Trophoblast cell (in vitro differentiated cells and primary cell): Measurements from ENCODE around the gene SSC4D.
"Not testable (repeated sequence)": the region's sequence is repeated elsewhere in the genome, so short reads cannot be mapped to it uniquely, and the experiment has no call there.

ENCODE experiments used
- DNase-seq, 2 donors: peaks; one replicate each; pipeline ENCODE4 v3.0.0-alpha.2; 2016
- H2AFZ ChIP-seq: 2 replicates; pipeline ENCODE4 v1.6.1; 2013; ENCODE audit warnings: low read length, moderate library complexity, mild to moderate bottlenecking; ENCODE audit not compliant: insufficient read depth, poor library complexity
- H2AK5ac ChIP-seq: 2 replicates; pipeline ENCODE4 v1.6.1; 2013; ENCODE audit warnings: mild to moderate bottlenecking, low read length
- H2BK120ac ChIP-seq: 2 replicates; pipeline ENCODE4 v1.6.1; 2013; ENCODE audit warnings: low read length, mild to moderate bottlenecking, moderate library complexity; ENCODE audit not compliant: insufficient read depth, poor library complexity
- H2BK12ac ChIP-seq: 2 replicates; pipeline ENCODE4 v1.6.1; 2013; ENCODE audit warnings: mild to moderate bottlenecking, low read length, moderate library complexity
- H2BK5ac ChIP-seq: 2 replicates; pipeline ENCODE4 v1.6.1; 2013; ENCODE audit warnings: low read length, low read depth, moderate library complexity, mild to moderate bottlenecking; ENCODE audit not compliant: poor library complexity
- H3K14ac ChIP-seq: 2 replicates; pipeline ENCODE4 v1.6.1; 2013; ENCODE audit warnings: mild to moderate bottlenecking, low read length
- H3K18ac ChIP-seq: 2 replicates; pipeline ENCODE4 v1.6.1; 2013; ENCODE audit warnings: mild to moderate bottlenecking, low read length
- H3K23ac ChIP-seq: 2 replicates; pipeline ENCODE4 v1.6.1; 2013; ENCODE audit warnings: low read length
- H3K27ac ChIP-seq: 2 replicates; pipeline ENCODE4 v1.5.1; 2013; ENCODE audit warnings: low read depth, mild to moderate bottlenecking, inconsistent platforms, low read length, moderate library complexity
- H3K27me3 ChIP-seq: 2 replicates; pipeline ENCODE4 v1.6.1; 2013; ENCODE audit warnings: inconsistent platforms, mild to moderate bottlenecking, low read length, moderate library complexity; ENCODE audit not compliant: insufficient read depth
- H3K36me3 ChIP-seq, 2 experiments: 1 replicate in 1 of 2; 2 replicates in 1 of 2; pipeline ENCODE4 v1.6.1; 2013; ENCODE audit warnings: low read length in 2 of 2, mild to moderate bottlenecking in 2 of 2, moderate library complexity in 1 of 2; ENCODE audit not compliant: insufficient read depth in 2 of 2, control insufficient read depth in 1 of 2
- H3K4ac ChIP-seq: 2 replicates; pipeline ENCODE4 v1.6.1; 2013; ENCODE audit warnings: low read depth, mild to moderate bottlenecking, low read length, moderate library complexity
- H3K4me1 ChIP-seq, 2 experiments: 1 replicate in 1 of 2; 2 replicates in 1 of 2; pipeline ENCODE4 v1.6.1; 2013; ENCODE audit warnings: low read length in 2 of 2, mild to moderate bottlenecking in 2 of 2, moderate library complexity in 1 of 2; ENCODE audit not compliant: insufficient read depth in 2 of 2, control insufficient read depth in 1 of 2
- H3K4me2 ChIP-seq: 2 replicates; pipeline ENCODE4 v1.6.1; 2013; ENCODE audit warnings: inconsistent platforms, mild to moderate bottlenecking, low read length, moderate library complexity
- H3K4me3 ChIP-seq: 2 replicates; pipeline ENCODE4 v1.5.1; 2013; ENCODE audit warnings: mild to moderate bottlenecking, low read depth, low read length, inconsistent platforms
- H3K79me1 ChIP-seq: one replicate; pipeline ENCODE4 v1.6.1; 2013; ENCODE audit warnings: low read length
- H3K79me2 ChIP-seq: 2 replicates; pipeline ENCODE4 v1.6.1; 2013; ENCODE audit warnings: low read length, mild to moderate bottlenecking; ENCODE audit not compliant: control insufficient read depth, insufficient read depth, poor library complexity
- H3K9ac ChIP-seq: 2 replicates; pipeline ENCODE4 v1.6.1; 2013; ENCODE audit warnings: mild to moderate bottlenecking, low read length
- H3K9me3 ChIP-seq: 2 replicates; pipeline ENCODE4 v1.6.1; 2013; ENCODE audit warnings: low read depth, mild to moderate bottlenecking, control low read depth, inconsistent platforms, low read length; ENCODE audit not compliant: insufficient read depth
- H4K12ac ChIP-seq: 2 replicates; pipeline ENCODE4 v1.6.1; 2013; ENCODE audit warnings: low read depth, mild to moderate bottlenecking, low read length, moderate library complexity
- H4K8ac ChIP-seq: 2 replicates; pipeline ENCODE4 v1.6.1; 2013; ENCODE audit warnings: low read depth, mild to moderate bottlenecking, low read length, moderate library complexity
- H4K91ac ChIP-seq: one replicate; pipeline ENCODE4 v1.6.1; 2013; ENCODE audit warnings: low read depth, mild to moderate bottlenecking, low read length, moderate library complexity
- WGBS: extraction: QIAGEN DNeasy Blood & Tissue Kit; methylation state at CpG from one replicate; pipeline ENCODE4 v1.1.7; 2013; ENCODE audit warnings: missing lambda C conversion rate; ENCODE audit not compliant: insufficient read length, insufficient coverage; ENCODE audit errors: extremely low coverage; 5-methylcytosine and 5-hydroxymethylcytosine counted together

SSC4D gene

GRCh38 chr7:76403097-76403496, 6.4 kb downstream of the SSC4D start:
- not testable (repeated sequence) for H2AK5ac ChIP-seq, H3K79me1 ChIP-seq
- no CpG with 5 or more reads among the region's 8 CpGs for WGBS

DNA sequence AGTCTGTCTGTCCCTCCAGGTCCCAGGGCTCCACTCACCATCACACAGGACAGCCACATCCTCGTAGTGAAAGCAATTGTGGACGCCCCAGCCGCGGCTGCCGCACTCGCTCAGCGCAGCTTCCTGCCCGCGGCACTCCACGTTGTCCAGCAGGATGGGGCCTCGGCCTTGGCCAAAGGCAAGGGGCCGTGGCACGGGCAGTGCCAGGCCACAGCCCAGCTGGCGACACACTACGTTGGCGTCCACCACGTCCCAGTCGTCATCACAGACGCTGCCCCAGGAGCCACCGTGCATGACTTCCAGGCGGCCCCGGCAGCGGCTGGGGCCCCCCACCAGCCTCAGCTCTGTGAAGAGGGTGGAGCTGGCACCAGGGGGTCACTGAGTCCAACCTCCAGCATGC, 9.2 kb downstream of the SSC4D start:
- Histone ChIP-seq H3K4ac (no peak overlapping the region), H2BK5ac (no peak overlapping the region), H2AFZ (no peak overlapping the region), H3K36me3 (no peaks in the 10 kb centered on the region), H3K4me1 (peaks cover 0 to 2% of the 10 kb centered on the region in 2 experiments), H3K4me2 (no peak overlapping the region), H3K27me3 (no peaks in the 10 kb centered on the region), H3K14ac (no peak overlapping the region), H4K12ac (no peak overlapping the region), H2BK120ac (no peak overlapping the region), H3K79me1 (no peaks in the 10 kb centered on the region), H2BK12ac (no peak overlapping the region), H3K9ac (no peak overlapping the region), H4K91ac (peak overlapping the region; percentile 9), H3K18ac (no peak overlapping the region), H3K23ac (no peak overlapping the region), H3K9me3 (no peaks in the 10 kb centered on the region), H3K79me2 (no peaks in the 10 kb centered on the region), H3K4me3 (no peak overlapping the region), H2AK5ac (no peak overlapping the region), H4K8ac (no peak overlapping the region), H3K27ac (no peak overlapping the region)
- DNase-seq, result no peak
- no CpG with 5 or more reads among the region's 23 CpGs for WGBS

More at GRCh38 chr7:76403097-76403496, 6.4 kb downstream of the SSC4D start:
- H3K18ac ChIP-seq, H2BK120ac ChIP-seq, H3K36me3 ChIP-seq, H3K4ac ChIP-seq, H3K14ac ChIP-seq, H3K9ac ChIP-seq, H2AFZ ChIP-seq, H4K91ac ChIP-seq, H2BK5ac ChIP-seq, H3K4me1 ChIP-seq, H3K27ac ChIP-seq, H3K4me2 ChIP-seq, H3K27me3 ChIP-seq, H3K9me3 ChIP-seq, H2BK12ac ChIP-seq, H3K23ac ChIP-seq, DNase-seq, H3K4me3 ChIP-seq, H3K79me2 ChIP-seq, H4K8ac ChIP-seq, H4K12ac ChIP-seq: not testable (repeated sequence)

- H3K4ac ChIP-seq, result no peak overlapping the region
- no peak overlapping the region for H2BK12ac ChIP-seq
- no peak overlapping the region for H3K23ac ChIP-seq
- H3K27me3 ChIP-seq, result no peaks in the 10 kb centered on the region
- no peaks in the 10 kb centered on the region for H3K9me3 ChIP-seq
- DNase-seq, result peak; percentile 63 to 83
- no peak overlapping the region for H3K9ac ChIP-seq
- H3K4me1 ChIP-seq, result peaks cover 3 to 8% of the 10 kb centered on the region in 2 experiments
- H3K27ac ChIP-seq, result no peak overlapping the region
- no peak overlapping the region for H4K12ac ChIP-seq
- H3K36me3 ChIP-seq, result no peaks in the 10 kb centered on the region
- no peak overlapping the region for H2AK5ac ChIP-seq
- H2BK5ac ChIP-seq, result no peak overlapping the region
- H3K14ac ChIP-seq, result no peak overlapping the region
- no peak overlapping the region for H2BK120ac ChIP-seq
- no peak overlapping the region for H3K4me3 ChIP-seq
- no peak overlapping the region for H4K91ac ChIP-seq
- WGBS, result no CpG with 5 or more reads among the region's 45 CpGs
- peak overlapping the region; percentile 0 for H2AFZ ChIP-seq
- H3K18ac ChIP-seq, result no peak overlapping the region
- H4K8ac ChIP-seq, result no peak overlapping the region
- peaks cover 3% of the 10 kb centered on the region for H3K79me2 ChIP-seq
- peak overlapping the region; percentile 40 for H3K4me2 ChIP-seq
- peaks cover 9% of the 10 kb centered on the region for H3K79me1 ChIP-seq
Observed at GRCh38 chr7:76397409-76398183, 11.9 kb downstream of the SSC4D start.

DNA sequence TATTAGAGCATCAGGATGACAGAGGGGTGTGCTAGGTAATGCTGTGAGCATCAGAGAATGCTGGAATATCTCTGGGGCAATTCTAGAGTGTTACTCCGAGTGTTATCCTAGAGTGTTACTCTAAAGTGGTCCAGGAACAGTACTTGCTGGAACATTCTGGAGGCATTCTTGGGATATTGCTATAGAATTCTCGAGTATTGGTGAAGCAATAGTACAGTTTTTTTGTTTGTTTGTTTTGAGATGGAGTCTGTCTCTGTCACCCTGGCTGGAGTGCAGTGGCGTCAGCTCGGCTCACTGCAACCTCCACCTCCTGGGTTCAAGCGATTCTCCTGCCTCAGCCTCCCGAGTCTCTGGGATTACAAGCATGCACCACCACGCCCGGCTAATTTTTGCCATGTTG, 12.6 kb downstream of the SSC4D start:
- Histone ChIP-seq H3K9ac (no peak overlapping the region), H4K91ac (no peak overlapping the region), H2AK5ac (no peak overlapping the region), H3K4me3 (no peak overlapping the region), H3K4ac (no peak overlapping the region), H2BK5ac (no peak overlapping the region), H3K27me3 (no peaks in the 10 kb centered on the region), H3K23ac (no peak overlapping the region), H4K12ac (no peak overlapping the region), H2BK120ac (no peak overlapping the region), H3K79me2 (peaks cover 3% of the 10 kb centered on the region), H3K4me2 (no peak overlapping the region), H4K8ac (no peak overlapping the region), H3K4me1 (peaks cover 3 to 8% of the 10 kb centered on the region in 2 experiments), H2BK12ac (no peak overlapping the region), H2AFZ (no peak overlapping the region), H3K27ac (no peak overlapping the region), H3K9me3 (no peaks in the 10 kb centered on the region), H3K14ac (no peak overlapping the region), H3K36me3 (no peaks in the 10 kb centered on the region), H3K79me1 (peaks cover 9% of the 10 kb centered on the region), H3K18ac (no peak overlapping the region)
- WGBS, result no CpG with 5 or more reads among the region's 8 CpGs
- no peak for DNase-seq
